ENCODE results near the gene UBQLN1.
A peak's percentile ranks its signal among the peaks of the same experiment; 100 is the strongest.

Gene UBQLN1

DNA sequence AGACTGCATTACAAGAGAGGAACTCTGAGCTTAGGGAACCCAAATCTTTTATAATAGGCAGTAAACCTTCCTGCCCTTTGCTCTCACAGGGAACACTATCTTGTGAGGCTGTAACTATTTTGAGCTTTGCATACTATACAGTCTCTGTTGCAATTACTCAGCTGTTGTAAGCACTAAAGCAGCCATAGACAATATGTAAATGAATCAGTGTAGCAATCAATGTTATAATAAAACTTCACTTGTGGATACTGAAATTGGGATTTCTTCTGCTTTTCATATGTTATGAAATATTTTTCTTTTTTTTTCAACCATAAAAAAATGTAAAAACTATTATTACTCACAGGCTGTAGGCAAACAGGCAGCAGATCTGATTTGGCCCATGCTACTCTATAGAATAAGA is 16.7 kb upstream of the UBQLN1 start:
- Mint-ChIP-seq H3K9me3 (no peaks in the 10 kb centered on the region), H3K27me3 (ENCODE audit: low read depth) (peaks cover 8% of the 10 kb centered on the region), H3K36me3 (ENCODE audit: low read depth) (no peaks in the 10 kb centered on the region), H3K4me1 (no peaks in the 10 kb centered on the region), H3K4me3 (no peak overlapping the region), H3K27ac (no peak overlapping the region)
- TF ChIP-seq, protein P1, sequence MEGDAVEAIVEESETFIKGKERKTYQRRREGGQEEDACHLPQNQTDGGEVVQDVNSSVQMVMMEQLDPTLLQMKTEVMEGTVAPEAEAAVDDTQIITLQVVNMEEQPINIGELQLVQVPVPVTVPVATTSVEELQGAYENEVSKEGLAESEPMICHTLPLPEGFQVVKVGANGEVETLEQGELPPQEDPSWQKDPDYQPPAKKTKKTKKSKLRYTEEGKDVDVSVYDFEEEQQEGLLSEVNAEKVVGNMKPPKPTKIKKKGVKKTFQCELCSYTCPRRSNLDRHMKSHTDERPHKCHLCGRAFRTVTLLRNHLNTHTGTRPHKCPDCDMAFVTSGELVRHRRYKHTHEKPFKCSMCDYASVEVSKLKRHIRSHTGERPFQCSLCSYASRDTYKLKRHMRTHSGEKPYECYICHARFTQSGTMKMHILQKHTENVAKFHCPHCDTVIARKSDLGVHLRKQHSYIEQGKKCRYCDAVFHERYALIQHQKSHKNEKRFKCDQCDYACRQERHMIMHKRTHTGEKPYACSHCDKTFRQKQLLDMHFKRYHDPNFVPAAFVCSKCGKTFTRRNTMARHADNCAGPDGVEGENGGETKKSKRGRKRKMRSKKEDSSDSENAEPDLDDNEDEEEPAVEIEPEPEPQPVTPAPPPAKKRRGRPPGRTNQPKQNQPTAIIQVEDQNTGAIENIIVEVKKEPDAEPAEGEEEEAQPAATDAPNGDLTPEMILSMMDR (IDR thresholded peaks at IDR 0.05; ENCODE audit: unreplicated experiment in 3 of 3), result no peak

DNA sequence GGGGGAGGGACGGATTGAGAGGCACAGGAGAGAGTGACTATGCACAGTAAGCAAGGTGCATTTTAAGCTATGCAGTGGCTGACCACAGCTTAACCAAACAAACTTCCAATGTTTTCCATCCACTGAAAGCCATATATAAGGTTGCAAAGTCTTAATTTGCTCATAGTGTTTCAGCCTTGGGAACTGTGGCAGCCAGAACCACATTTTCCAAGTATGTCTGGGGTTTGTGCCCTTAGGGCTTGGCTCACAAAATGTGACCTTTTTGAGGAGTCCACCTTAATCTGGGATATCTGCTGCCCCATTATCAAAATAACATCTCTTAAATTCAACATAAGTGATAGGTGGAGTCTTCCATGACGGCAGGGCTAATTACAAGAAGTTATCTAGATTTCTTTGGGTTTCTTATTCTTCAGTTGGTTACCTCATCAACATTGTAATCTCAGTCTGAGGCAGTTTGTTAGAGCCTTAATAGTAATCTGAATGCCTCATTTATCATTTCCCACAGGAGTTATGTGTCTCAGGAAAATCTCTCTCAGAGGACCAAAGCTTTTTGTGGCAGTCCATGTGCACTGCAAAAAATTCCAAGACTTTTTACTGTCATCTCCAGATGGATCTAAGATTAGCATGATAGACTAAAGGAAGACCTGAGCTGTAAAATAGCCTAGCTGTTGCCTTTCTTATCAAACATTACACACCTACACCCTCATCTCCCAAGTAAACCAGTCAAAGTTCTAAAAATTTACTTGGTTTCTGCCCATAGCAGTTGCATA is 15.2 kb upstream of the UBQLN1 start:
- TF ChIP-seq, protein P1 (IDR thresholded peaks at IDR 0.05; ENCODE audit: unreplicated experiment in 3 of 3), result no peak
- no peak overlapping the region for H3K4me3 Mint-ChIP-seq
- H3K36me3 Mint-ChIP-seq (ENCODE audit: low read depth), result no peaks in the 10 kb centered on the region
- no peaks in the 10 kb centered on the region for H3K4me1 Mint-ChIP-seq
- H3K9me3 Mint-ChIP-seq, result no peaks in the 10 kb centered on the region
- H3K27ac Mint-ChIP-seq, result no peak overlapping the region
- peaks cover 8% of the 10 kb centered on the region for H3K27me3 Mint-ChIP-seq (ENCODE audit: low read depth)

DNA sequence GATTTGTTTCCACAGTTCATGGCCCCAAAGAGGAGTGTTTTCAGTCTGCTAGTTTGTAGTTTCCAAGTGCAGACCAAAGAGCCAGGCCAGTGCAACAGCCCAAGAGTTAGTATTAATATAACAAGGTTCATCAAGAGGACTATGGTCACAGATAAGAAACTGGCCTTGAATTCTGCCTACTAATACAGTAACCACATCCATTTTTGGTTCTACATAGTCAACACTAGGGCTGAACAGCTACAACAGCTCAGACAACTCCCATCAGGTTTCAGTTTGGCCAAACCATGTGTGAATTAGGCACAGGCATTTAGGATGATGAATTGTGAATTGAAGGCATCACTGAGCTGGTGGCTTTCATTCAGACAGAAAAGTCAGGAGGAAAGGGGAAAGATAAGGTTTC is 13.8 kb upstream of the UBQLN1 start:
- Mint-ChIP-seq H3K9me3 (peaks cover 3% of the 10 kb centered on the region), H3K4me1 (no peaks in the 10 kb centered on the region), H3K27ac (no peak overlapping the region), H3K27me3 (ENCODE audit: low read depth) (peaks cover 8% of the 10 kb centered on the region), H3K36me3 (ENCODE audit: low read depth) (no peaks in the 10 kb centered on the region), H3K4me3 (no peak overlapping the region)
- TF ChIP-seq, protein P1 (IDR thresholded peaks at IDR 0.05; ENCODE audit: unreplicated experiment in 3 of 3), result no peak

DNA sequence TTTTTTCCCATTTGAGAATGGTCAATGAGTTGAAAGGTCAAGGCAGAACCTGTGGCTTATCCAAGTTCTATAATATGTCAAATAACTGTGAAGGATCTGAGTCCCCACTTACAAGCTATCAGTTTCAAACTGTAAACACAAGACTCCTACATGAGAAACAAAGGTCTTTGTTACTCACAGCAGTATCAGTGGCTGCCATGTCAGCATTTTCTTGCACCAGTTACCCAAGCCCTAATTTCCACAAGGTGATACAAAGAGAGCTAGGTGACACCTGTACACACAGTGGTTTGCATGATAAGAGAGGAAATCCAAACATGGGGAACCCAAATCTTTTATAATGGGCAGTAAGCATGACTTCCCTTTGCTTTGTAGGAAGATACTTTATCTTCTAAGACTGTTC is 8.0 kb upstream of the UBQLN1 start:
- Mint-ChIP-seq H3K27ac (no peak overlapping the region), H3K27me3 (ENCODE audit: low read depth) (no peaks in the 10 kb centered on the region), H3K9me3 (peaks cover 3% of the 10 kb centered on the region), H3K4me1 (no peaks in the 10 kb centered on the region), H3K4me3 (no peak overlapping the region), H3K36me3 (ENCODE audit: low read depth) (no peaks in the 10 kb centered on the region)
- TF ChIP-seq, protein P1 (IDR thresholded peaks at IDR 0.05; ENCODE audit: unreplicated experiment in 3 of 3), result no peak

DNA sequence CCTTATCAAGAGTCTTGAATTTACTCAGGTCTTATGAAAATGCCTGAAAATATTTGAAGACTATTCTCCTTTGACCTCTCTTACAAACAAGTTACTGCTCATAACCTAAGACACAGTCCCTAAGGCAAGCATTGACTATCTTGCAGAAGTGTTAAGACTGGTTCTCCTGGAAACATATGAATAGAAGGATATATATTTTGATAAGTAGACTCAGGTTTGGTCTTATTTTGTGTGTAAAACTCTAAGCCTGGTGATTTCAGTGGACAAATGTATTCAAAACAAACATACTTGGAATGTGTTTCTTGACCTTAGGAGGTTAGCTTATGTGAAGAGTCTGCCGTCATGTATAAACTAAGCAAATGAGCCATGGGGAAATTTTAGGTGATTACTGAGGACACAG is 7.5 kb upstream of the UBQLN1 start:
- TF ChIP-seq, protein P1 (IDR thresholded peaks at IDR 0.05; ENCODE audit: unreplicated experiment in 3 of 3), result no peak
- Mint-ChIP-seq H3K4me3 (no peak overlapping the region), H3K27me3 (ENCODE audit: low read depth) (no peaks in the 10 kb centered on the region), H3K27ac (no peak overlapping the region), H3K4me1 (no peaks in the 10 kb centered on the region), H3K36me3 (ENCODE audit: low read depth) (no peaks in the 10 kb centered on the region), H3K9me3 (peaks cover 3% of the 10 kb centered on the region)

DNA sequence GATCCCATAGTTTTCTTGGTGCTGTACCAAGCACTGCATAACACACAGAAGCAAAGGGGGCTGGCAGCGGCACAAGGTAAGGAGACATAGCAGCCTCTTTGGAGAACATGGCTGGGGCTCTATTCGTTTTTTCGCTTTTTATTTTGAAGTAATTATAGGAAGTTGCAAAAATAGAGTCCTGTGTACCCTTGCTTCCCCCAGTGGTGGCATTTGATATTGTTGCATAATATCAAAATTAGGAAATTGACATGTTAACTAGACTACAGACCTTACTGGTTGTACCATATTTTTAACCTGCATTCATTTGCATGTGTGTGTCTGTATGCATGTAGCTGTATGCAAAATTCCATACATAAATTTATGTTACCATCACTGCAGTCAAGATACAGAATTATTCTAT is 6.6 kb upstream of the UBQLN1 start:
- Mint-ChIP-seq H3K4me3 (no peak overlapping the region), H3K36me3 (ENCODE audit: low read depth) (no peaks in the 10 kb centered on the region), H3K9me3 (peaks cover 3% of the 10 kb centered on the region), H3K4me1 (no peaks in the 10 kb centered on the region), H3K27me3 (ENCODE audit: low read depth) (no peaks in the 10 kb centered on the region), H3K27ac (no peak overlapping the region)
- TF ChIP-seq, protein P1 (IDR thresholded peaks at IDR 0.05; ENCODE audit: unreplicated experiment in 3 of 3), result peak; percentile 18 to 24 (median 18)
